AG04449 (cell line): ENCODE results near the gene ARMC6.

ENCODE experiments used
- CTCF ChIA-PET: fragments of 350-600 bp; formaldehyde crosslinking; extraction: SDS; loops from one replicate; lab custom pipeline; 2021; ENCODE audit warnings: antibody characterized with exemption; lab: Yijun Ruan, JAX
- POLR2A ChIA-PET: fragments of 400-600, 350-600 bp; formaldehyde crosslinking; extraction: SDS; loops from one replicate; lab custom pipeline; 2020; ENCODE audit warnings: antibody characterized with exemption, inconsistent platforms; lab: Yijun Ruan, JAX
- DNase-seq: peaks from one replicate; pipeline ENCODE4 v3.0.0-alpha.2; 2010; ENCODE audit warnings: low read depth, low spot score
- H3K4me3 ChIP-seq: 2 replicates; pipeline ENCODE4 v1.5.1; 2011; ENCODE audit warnings: low read depth, mild to moderate bottlenecking, control low read depth, low read length
- TF ChIP-seq, protein P1 (sequence below): IDR thresholded peaks from one replicate; pipeline ENCODE4 v1.5.1; 2011; ENCODE audit warnings: mild to moderate bottlenecking, moderate library complexity, low read length, control low read depth, inconsistent platforms; ENCODE audit not compliant: insufficient read depth; ENCODE audit errors: missing control alignments

ARMC6 gene

DNA sequence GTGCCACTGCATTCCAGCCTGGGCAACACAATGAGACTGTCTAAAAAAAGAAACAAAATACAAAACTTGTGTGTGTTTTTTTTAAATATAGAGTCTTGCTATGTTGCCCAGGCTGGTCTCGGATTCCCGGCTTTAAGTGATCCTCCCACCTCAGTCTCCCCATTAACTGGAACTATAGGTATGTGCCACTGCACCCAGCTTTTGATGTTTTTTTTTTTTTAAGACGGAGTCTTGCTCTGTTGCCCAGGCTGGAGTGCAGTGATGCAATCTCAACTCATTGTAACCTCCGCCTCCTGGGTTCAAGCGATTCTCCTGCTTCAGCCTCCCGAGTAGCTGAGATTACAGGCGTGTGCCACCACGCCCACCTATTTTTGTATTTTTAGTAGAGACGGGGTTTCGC, 37.1 kb upstream of the ARMC6 start:
- ChIA-PET POLR2A (no interaction called here), CTCF (interaction anchor here (0.7 to 8.9 kb wide), 13 partner anchors 9 to 180 kb away, joined by 3 to 71 read pairs (median 4); no protein-coding TSS in a partner anchor)

DNA sequence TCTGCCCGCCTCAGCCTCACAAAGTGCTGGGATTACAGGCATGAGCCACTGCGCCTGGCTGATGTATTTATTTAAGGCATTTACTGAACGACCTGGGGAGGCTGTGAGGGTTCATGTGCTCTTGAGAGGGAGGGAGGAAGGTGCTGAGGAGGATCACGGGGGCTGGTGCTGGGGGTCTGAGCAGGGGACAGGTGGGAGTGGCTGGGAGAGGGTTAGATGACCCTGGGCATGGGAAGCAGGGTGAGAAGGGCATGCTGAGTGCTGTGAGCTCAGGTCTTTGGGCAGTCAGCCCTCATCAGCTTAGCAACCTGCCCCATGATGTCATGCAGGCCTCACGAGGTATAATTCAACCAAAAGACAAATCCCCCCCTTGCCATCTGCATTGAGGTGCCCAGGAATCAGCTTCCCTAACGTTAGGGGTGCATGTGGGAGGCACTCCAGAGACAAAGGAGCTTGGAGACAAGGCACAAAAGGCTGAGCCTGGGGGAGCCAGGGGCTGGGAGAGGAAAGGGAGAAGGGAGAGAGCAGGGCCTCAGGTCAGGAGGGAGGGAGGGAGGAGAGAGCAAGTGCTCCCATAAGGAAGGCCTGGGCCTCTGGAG, 36.5 kb upstream of the ARMC6 start:
- ChIA-PET POLR2A (no interaction called here), CTCF (interaction anchor here (0.7 to 8.9 kb wide), 7 partner anchors 11 to 178 kb away, joined by 3 to 71 read pairs (median 3); no protein-coding TSS in a partner anchor)
- DNase-seq = no peak
- H3K4me3 ChIP-seq = no peak overlapping the region
- TF ChIP-seq, protein P1, sequence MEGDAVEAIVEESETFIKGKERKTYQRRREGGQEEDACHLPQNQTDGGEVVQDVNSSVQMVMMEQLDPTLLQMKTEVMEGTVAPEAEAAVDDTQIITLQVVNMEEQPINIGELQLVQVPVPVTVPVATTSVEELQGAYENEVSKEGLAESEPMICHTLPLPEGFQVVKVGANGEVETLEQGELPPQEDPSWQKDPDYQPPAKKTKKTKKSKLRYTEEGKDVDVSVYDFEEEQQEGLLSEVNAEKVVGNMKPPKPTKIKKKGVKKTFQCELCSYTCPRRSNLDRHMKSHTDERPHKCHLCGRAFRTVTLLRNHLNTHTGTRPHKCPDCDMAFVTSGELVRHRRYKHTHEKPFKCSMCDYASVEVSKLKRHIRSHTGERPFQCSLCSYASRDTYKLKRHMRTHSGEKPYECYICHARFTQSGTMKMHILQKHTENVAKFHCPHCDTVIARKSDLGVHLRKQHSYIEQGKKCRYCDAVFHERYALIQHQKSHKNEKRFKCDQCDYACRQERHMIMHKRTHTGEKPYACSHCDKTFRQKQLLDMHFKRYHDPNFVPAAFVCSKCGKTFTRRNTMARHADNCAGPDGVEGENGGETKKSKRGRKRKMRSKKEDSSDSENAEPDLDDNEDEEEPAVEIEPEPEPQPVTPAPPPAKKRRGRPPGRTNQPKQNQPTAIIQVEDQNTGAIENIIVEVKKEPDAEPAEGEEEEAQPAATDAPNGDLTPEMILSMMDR = no peak

More for the DNA sequence above, 37.1 kb upstream of the ARMC6 start:
- no peak for DNase-seq
- no peak overlapping the region for H3K4me3 ChIP-seq
- TF ChIP-seq, protein P1 = no peak

DNA sequence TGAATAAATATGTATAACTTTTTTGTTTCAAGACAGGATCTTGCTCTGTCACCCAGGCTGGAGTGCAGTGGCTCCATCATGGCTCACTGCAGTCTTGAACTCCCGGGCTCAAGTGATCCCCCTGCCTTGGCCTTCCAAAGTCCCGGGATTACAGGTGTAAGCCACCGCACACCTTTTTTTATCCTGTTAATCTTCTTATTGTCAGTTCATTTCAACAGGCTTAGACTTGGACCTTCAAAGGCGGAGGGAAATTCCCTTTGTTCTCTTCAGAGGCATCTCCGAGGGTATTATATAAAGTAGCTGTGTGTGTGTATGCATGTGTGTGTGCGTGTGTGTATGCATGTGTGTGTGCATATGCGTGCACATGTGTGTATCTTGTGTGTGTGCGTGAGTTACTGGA, 35.1 kb upstream of the ARMC6 start:
- DNase-seq = no peak
- TF ChIP-seq, protein P1 = no peak
- H3K4me3 ChIP-seq = no peak overlapping the region
- ChIA-PET CTCF (interaction anchor here (1.3 to 8.9 kb wide), 2 partner anchors 13 to 15 kb away, joined by 4 to 71 read pairs; no protein-coding TSS in a partner anchor), POLR2A (no interaction called here)

DNA sequence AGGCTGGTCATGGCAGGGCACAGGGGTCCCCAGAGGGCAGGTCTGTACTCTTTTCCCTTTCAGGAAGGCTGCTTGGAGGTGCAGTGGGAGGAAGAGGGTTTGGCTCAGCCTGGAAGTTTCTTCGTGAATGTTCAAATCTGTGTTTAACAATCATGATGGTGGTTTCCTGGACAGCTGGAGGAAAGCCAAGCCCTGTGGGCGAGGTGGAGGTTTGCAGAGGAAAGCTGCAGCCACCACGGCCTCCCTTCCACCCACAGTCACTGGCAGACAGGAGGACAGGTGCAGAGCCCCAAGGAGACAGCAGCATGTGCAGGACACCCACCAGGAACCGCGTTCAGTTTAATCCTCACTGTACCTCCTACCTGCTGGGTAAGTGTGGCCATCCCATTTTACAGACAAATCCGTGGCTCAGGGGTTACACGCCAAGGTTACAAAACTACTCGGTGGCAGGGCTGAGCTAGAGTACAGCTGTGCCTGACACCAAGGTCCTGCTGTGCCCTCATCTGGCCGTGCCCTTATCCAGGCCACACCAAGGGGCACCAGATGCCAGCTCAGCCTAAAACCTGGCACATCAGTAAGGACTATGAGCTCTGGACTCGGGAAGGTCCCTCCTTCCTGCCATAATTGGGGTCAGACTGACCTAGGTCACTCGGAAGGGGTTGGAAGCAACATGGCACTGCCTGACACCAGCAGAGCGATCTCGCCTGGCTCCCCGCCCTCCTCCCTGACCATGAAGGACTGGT, 34.2 kb upstream of the ARMC6 start:
- CTCF ChIA-PET = interaction anchor here (1.3 to 8.9 kb wide), 4 partner anchors 9 to 14 kb away, joined by 3 to 71 read pairs (median 6); no protein-coding TSS in a partner anchor
- no peak for DNase-seq
- TF ChIP-seq, protein P1 = no peak

DNA sequence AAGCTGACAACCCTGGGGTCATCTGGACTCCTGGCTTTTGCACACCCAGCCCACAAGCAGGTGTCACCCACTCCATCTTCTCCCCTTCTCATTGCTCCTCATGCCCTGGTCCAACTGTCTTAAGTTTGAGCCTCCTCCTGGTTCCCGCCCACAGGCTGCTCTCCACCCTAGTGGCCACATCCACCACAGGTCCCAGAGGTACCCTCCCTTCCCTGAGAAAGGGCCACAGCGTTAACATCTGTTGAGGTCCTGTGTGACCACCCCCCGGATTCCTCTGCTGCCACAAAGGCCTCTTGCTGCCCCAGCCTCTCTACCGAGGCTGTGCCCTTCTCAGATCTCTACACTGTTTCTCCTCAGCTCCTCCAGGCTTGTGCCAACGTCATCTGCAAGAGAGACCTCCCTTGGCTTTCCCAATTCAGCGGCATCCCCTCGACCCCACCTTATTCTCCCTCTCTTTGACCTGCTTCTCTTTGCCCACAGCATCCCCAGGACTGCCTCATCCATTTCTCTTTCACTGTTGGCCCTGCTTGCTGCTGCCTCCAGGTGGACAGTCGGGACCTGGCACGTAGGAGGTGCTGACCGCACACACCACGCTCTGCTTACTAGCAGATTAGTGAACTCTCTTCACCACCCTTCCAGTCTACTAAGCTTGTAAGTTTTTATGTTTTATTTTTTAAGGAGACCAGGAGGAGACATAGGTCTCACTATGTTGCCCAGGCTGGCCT, 33.3 kb upstream of the ARMC6 start:
- TF ChIP-seq, protein P1 = peak; percentile 35
- ChIA-PET CTCF (interaction anchor here (1.5 to 8.9 kb wide), 3 partner anchors 10 to 14 kb away, joined by 3 to 71 read pairs (median 8); no protein-coding TSS in a partner anchor), POLR2A (no interaction called here)
- H3K4me3 ChIP-seq = no peak overlapping the region
- no peak for DNase-seq

More for the DNA sequence above, 34.2 kb upstream of the ARMC6 start:
- POLR2A ChIA-PET = no interaction called here
- H3K4me3 ChIP-seq = no peak overlapping the region

DNA sequence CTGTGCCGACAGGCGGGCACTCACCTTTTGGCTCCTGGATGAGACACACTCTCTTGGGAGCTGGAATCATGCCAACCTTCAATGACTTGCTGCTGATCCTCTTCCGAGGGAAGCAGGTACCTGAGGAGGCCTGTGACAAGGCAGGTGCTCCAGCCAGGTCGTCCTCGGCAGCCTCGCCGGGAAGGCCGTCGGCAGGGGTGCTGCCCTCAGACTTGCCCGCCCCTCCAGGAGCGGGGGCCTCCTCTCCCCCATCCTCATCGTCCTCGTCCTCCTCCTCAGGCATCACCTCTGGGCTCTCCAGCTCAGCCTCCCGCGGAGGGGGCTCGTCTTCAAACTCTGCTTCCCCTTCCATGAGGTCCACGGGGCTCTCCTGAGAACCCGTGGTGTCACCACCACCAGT, 29.3 kb upstream of the ARMC6 start:
- H3K4me3 ChIP-seq = no peak overlapping the region
- TF ChIP-seq, protein P1 = no peak
- ChIA-PET CTCF (interaction anchor here (1.0 to 3.2 kb wide), 2 partner anchors 9 to 17 kb away, joined by 4 to 15 read pairs; no protein-coding TSS in a partner anchor), POLR2A (no interaction called here)
- DNase-seq = no peak
